ENCODE results near the gene UEVLD. TPM values are rescaled to one million over a fixed set of nuclear protein-coding genes. Genes with fewer than 3 reads are reported as not detected.
"Not testable (repeated sequence)": the region's sequence is repeated elsewhere in the genome, so short reads cannot be mapped to it uniquely, and the experiment has no call there.

UEVLD gene
- polyA plus RNA-seq (2013, experiment 1 of 2; ENCODE audit: insufficient read length), result 19.2 TPM
- 12.8 TPM for polyA plus RNA-seq (2013, experiment 2 of 2; ENCODE audit: insufficient read length)

DNA sequence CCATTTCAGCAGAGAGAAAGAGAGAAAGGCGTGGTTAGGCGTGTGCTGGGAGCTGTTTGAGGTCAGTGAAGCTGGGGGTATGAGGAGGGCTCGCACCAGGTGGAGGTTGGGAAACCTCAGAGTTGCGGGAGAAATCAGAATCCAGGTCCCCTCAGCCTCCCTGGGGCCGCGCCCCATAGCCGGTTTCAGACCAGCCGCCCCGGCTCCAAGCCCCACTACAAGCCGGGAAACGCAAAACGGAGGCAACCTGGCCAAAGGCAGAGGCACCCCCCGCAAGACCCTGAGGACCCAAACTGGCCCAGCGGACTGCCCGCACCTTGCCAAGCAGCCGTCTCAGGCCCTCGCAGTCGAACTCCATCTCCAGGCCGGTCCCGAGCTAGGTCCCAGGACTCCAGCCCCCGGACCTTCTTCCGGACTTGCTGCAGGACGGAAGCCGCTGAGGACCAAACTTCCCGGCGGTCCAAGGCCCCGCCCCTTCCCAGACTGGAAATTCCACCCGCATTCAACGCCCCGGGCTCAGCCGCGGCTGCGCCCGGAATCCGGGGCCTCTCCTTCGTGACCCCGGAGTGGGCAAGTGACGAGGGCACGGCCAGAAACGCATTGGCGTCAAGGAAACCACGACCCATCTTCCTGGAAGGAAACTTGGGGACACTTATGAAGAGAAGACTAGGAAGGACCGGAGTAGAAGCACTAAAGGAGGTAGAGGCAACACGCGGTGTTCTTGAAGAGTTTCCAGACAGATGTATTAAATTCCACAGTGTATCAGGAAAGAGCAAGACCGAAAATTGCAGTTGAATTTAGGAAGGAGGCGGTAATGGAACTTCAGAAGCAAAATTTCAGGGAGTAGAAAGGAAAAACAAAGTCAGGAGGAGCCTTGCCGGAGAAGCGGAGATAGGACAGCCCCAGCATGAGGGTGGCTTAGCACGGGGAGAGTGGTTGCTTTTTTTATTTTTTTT, at the start of gene UEVLD:
Gene UEVLD (minus strand): TSS at position 438 of the 956 bp plus-strand sequence. CDS start 80 bp downstream, at position 358.
- DNase-seq, result peak; percentile 91

DNA sequence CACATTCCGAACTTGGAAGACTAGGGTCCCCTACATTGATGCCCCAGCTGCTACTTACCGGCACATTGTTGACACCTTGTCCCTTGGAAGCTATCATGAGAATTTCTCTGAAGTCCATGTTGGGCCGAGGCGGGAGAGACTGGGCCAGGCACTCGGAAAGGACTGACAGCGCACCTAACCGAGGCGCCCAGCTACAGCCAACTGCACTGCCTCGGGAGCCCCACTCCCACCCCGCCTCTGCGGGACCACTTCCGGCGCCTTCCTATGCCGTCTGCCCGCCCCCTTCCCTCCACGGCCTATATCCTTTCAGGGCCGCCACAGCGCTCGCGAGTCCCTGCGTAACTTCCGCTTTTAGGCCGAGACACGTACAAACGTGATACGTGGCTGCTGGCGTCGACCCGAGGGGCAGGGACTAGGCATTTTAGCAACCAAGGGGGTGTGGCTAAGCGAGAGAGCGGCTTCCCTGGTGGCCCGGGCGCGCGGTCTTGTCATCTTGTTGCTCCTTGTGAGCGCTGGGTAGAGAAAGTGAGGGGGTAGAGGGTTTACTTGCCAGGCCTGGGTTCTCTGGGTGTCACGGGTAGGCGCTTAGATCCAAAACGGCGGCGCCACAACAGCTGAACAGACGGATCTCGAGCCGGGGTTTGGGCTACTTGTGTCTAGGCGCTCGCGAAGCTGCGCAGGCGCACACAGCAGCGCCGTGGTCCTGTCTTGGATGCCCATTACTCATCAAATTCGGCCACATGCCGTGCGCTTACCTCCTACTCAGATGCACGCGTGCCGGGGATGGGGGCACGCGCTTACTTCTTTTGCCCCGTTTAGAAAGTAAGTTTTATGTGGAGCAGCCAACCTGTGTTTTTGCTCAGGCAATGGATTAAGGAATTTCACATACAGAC, 45.9 kb upstream of the UEVLD start, which contains the start of gene SPTY2D1:
Gene SPTY2D1 (minus strand): TSS at position 203 of the 893 bp plus-strand sequence. CDS start 85 bp downstream, at position 118.
- peak; percentile 100 for DNase-seq

GRCh38 chr11:18633256-18634139, 45.0 kb upstream of the UEVLD start:
- DNase-seq, result peak; percentile 20

DNA sequence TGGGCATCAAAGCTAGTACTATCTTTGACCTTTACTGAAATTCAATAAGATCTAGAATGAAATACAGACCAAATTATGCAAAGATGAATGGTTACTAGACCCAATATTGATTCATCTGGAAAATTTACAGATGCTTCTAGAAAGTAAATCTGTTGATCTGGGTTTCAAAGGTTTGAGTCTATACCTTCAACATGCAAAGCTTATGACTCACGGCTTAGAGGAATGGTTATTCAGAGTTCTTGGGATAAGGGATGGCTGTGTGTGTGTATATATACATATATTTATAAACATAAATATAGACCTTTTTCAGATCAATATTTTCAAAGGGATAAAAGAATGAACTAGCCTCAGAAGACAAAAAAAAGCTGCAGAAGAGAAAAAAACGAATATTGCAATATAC, 44.3 kb upstream of the UEVLD start:
- DNase-seq, result no peak

DNA sequence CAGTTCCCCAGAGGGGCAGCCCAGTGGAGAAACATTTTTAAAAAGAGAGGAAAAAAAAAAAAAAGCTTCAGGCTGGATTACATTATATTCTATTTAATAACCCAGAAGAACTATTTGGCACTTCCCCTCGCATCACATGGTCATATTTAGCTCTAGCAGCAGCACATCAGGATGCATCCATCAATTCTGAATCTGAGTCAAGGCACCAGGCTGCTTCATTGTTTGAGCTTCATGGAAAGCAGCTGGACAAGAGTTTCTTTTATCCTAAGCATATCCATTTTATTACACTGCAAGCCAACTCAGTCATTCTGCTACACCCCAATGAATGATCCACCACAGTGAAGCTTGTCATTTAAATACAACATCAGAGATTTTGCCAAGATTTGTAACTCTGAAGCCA, 35.6 kb upstream of the UEVLD start:
- DNase-seq, result no peak

GRCh38 chr11:18623707-18624106, 35.2 kb upstream of the UEVLD start:
- DNase-seq, result no peak

- peak; percentile 16 for DNase-seq
These were observed 29.9 kb upstream of the UEVLD start for GRCh38 chr11:18618342-18619025.

GRCh38 chr11:18617688-18618341, 29.3 kb upstream of the UEVLD start:
- DNase-seq, result peak; percentile 42

- DNase-seq, result no peak
These were observed 27.3 kb upstream of the UEVLD start for GRCh38 chr11:18615628-18616392.

GRCh38 chr11:18614667-18615066, 26.1 kb upstream of the UEVLD start:
- DNase-seq, result no peak

- no peak for DNase-seq
These were observed 23.9 kb upstream of the UEVLD start for GRCh38 chr11:18612394-18612793.

- DNase-seq, result no peak
These were observed 22.7 kb upstream of the UEVLD start for GRCh38 chr11:18611196-18611595.

DNA sequence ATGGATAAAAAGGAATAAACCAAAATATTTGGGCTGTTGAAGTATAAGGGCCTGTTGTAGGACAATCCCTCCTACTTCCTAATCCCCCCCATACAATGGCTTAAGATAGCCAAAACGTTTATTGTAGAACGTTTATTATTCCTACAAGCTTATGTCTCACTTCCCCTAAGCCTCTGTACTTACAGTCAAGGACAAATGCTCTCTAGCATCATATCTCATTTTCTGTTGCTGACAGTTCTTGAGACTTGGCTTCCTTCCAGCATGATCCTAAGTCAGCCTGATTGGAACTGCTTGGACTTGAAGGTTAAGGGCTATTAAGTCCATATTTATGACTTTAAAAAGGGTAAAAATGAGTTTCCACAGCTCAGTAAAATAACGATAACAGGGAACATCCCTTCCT, 19.8 kb upstream of the UEVLD start:
- DNase-seq, result no peak

- DNase-seq, result no peak
These were observed 12.5 kb upstream of the UEVLD start for GRCh38 chr11:18600915-18601569.

DNA sequence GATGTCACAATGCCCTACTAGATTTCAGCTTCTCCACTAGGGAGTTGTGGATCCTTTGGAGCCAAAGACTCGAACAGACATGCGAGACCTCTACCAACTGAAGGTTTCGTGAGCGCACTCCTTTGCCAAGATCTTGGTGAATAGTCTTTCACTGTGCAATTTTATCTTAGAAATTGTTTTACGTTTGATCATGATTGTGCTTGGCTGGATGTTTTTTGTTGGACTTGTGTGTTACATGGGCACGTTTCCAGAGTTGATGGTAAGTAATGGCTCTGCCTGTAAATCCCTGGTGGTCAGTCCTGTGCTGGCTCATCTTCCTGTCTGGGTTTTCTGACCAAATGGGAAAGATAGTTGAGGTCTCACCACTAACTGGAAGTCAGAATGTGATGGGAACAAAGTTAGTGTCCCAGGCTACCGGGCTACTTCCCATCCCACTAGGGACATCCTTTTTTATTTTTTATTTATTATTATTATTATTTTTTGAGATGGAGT, 11.3 kb upstream of the UEVLD start, which contains the start of gene MISFA:
Gene MISFA (plus strand): TSS at position 51 of the 492 bp plus-strand sequence. CDS start 140 bp downstream, at position 191.
- no peak for DNase-seq

DNA sequence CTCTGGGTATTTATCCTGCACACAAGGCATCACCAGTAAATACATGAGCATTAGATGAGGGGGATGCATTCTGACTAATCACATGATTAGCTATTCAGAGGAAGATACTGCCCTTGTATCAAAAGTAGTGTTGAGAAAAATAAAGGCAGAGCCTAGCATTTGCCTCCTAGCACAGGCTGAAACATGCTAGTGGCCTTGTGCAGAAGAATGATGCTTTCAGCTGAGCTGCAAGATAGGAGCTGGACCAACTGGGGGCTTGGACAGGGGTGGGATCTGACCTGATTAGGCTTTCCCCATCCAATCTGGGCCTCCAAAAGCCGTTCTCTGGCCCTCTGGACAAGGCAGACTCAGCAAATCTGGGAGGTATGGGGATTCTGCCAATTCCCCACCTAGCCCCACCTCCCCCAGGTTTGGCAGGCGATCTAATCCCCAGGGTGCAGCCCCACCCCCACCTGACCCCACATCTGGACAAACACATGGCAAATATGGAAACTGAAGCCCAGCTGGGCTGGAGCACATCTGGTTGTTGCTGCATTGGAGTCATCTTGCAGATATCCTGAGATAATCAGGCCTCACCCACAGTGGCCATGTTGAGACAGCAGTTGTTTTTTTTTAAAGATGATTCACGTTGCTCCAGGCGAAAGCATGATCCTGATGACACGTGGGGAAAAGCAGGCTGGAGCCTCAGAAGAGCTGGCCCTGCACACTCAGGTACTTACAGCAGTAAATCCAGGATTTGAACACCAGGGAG, 6.6 kb upstream of the UEVLD start:
- DNase-seq, result peak; percentile 69

- DNase-seq, result not testable (repeated sequence)
These were observed 5.6 kb upstream of the UEVLD start for GRCh38 chr11:18594088-18594487.

DNA sequence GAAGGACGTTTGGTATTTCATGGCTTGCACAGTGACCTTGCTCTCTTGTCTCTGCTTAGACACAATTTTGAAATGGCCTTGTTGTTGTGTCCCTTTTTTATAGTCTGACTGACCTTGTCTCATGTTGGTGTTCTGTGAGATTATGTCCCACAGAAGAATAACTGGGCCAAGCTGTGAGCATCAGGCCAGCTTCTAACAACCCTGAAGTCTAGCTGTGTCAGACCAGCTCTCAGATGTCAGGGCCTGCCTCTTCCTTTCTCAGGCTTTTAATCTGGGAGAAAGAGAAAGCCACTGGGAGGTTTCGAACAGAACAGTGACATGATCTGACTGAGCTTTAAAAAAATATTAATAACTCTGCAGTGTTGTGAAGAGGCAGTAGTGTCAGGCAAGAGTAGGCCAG, 2.0 kb upstream of the UEVLD start:
- no peak for DNase-seq

Data from fibroblast of skin of back (primary cell).